HEK293 (cell line): ENCODE data around the gene GPR157.

Source experiments
- PRDM4 ChIP-seq: fragments of 450-650 bp; formaldehyde crosslinking; IDR thresholded peaks from 2 replicates; pipeline ENCODE4 v1.5.1; 2017; ENCODE audit warnings: missing biosample characterization, missing genetic modification characterization
- TCF7L2 ChIP-seq: IDR thresholded peaks from 2 replicates; pipeline ENCODE4 v1.6.1; 2011; ENCODE audit warnings: low read depth, mild to moderate bottlenecking, inconsistent platforms, low read length, moderate library complexity, borderline replicate concordance
- YY1 ChIP-seq: fragments of 450-650 bp; formaldehyde crosslinking; IDR thresholded peaks from 2 replicates; pipeline ENCODE4 v1.5.1; 2018; ENCODE audit warnings: missing biosample characterization, missing genetic modification characterization
- ZNF658 ChIP-seq: fragments of 450-650 bp; formaldehyde crosslinking; IDR thresholded peaks from 2 replicates; pipeline ENCODE4; 2016; ENCODE audit warnings: missing biosample characterization, missing genetic modification characterization
- ZNF747 ChIP-seq: fragments of 450-650 bp; formaldehyde crosslinking; IDR thresholded peaks from 2 replicates; pipeline ENCODE4 v1.5.1; 2016; ENCODE audit warnings: missing biosample characterization, missing genetic modification characterization
- TF ChIP-seq, protein P1 (sequence below): fragments of 450-650 bp; formaldehyde crosslinking; IDR thresholded peaks from 2 replicates; pipeline ENCODE4 v1.5.1; 2017; ENCODE audit warnings: missing biosample characterization, missing genetic modification characterization
- TF ChIP-seq, protein P2 (sequence below): fragments of 450-650 bp; formaldehyde crosslinking; IDR thresholded peaks from 2 replicates; pipeline ENCODE4 v1.5.1; 2016; ENCODE audit warnings: missing biosample characterization, missing genetic modification characterization

DNA sequence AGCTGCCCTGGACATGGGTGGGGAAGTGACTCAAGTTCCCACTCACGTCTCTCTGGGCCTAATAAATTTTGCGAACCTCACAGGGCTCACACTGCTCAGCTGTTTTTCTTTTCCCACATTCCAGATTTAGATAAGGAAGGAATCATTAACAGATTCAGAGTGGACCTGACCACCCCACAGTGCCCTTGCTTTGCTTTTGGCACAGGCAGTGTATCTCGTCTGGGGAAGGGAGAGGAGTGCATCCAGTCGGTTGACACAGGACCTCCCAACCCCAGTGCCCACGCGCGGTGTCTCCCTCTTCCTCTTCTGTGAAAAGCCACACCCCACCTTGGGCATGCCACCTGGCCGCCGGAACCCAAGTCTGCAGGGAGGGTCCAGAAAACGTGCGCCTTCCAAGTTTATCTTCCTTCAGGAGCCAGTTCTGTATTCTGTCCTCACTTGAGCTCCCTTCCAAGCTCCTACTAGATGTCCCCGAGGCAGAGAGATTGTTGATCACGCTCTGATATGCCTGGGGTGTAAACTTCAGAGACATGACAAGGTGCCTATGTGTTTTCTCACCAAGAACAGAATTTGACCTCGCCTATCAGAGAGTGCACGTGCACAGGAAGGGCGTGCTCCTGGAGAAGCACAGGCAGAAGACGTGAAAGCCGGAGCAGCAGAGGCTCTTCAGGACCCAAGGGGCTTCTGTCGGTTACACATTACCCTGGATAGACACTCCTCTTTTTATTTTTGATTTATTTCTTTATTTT lies 50.0 kb downstream of the GPR157 start:
- TF ChIP-seq, protein P1, sequence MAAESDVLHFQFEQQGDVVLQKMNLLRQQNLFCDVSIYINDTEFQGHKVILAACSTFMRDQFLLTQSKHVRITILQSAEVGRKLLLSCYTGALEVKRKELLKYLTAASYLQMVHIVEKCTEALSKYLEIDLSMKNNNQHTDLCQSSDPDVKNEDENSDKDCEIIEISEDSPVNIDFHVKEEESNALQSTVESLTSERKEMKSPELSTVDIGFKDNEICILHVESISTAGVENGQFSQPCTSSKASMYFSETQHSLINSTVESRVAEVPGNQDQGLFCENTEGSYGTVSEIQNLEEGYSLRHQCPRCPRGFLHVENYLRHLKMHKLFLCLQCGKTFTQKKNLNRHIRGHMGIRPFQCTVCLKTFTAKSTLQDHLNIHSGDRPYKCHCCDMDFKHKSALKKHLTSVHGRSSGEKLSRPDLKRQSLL (tag by site-specific recombination): no peak
- TF ChIP-seq YY1 (no peak), ZNF747 (no peak), ZNF658 (tag by site-specific recombination) (no peak), TCF7L2 (no peak), PRDM4 (no peak)
- TF ChIP-seq, protein P2, sequence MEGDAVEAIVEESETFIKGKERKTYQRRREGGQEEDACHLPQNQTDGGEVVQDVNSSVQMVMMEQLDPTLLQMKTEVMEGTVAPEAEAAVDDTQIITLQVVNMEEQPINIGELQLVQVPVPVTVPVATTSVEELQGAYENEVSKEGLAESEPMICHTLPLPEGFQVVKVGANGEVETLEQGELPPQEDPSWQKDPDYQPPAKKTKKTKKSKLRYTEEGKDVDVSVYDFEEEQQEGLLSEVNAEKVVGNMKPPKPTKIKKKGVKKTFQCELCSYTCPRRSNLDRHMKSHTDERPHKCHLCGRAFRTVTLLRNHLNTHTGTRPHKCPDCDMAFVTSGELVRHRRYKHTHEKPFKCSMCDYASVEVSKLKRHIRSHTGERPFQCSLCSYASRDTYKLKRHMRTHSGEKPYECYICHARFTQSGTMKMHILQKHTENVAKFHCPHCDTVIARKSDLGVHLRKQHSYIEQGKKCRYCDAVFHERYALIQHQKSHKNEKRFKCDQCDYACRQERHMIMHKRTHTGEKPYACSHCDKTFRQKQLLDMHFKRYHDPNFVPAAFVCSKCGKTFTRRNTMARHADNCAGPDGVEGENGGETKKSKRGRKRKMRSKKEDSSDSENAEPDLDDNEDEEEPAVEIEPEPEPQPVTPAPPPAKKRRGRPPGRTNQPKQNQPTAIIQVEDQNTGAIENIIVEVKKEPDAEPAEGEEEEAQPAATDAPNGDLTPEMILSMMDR: no peak
